CD14-positive monocyte (primary cell): ENCODE results near the gene RHBDL3. TPM values are rescaled to one million over a fixed set of nuclear protein-coding genes. Genes with fewer than 3 reads are reported as not detected.

Experiments
- DNase-seq, 3 donors: peaks; one replicate each; pipeline ENCODE4 v3.0.0-alpha.2; 2011 to 2022
- H2AFZ ChIP-seq: 2 replicates; pipeline ENCODE4 v1.6.0; 2012; ENCODE audit warnings: mild to moderate bottlenecking, low read depth, low read length, inconsistent platforms; ENCODE audit not compliant: insufficient read depth, poor library complexity, severe bottlenecking
- H3K27ac ChIP-seq, 2 donors: 1 replicate in 1 of 2; 2 replicates in 1 of 2; pipeline ENCODE4 v1.5.1; 2012 to 2013; ENCODE audit warnings: low read length in 2 of 2, control low read depth in 1 of 2, inconsistent platforms in 1 of 2, low read depth in 1 of 2, mild to moderate bottlenecking in 1 of 2
- H3K27me3 ChIP-seq, 2 donors: one replicate each; pipeline versions ENCODE4 v1.6.0 to v1.6.1; 2011 to 2013; ENCODE audit warnings: low read length in 2 of 2; ENCODE audit not compliant: control insufficient read depth in 2 of 2, insufficient read depth in 2 of 2
- H3K36me3 ChIP-seq, 2 donors: replicated peaks in 1 of 2; 1 replicate in 1 of 2; 2 replicates in 1 of 2; pipeline versions ENCODE4 v1.5.1 to v1.6.1; 2012 to 2013; ENCODE audit warnings: low read length in 2 of 2, control low read depth in 1 of 2, inconsistent platforms in 1 of 2, mild to moderate bottlenecking in 1 of 2; ENCODE audit not compliant: insufficient read depth in 2 of 2, control insufficient read depth in 1 of 2
- H3K4me1 ChIP-seq, 2 donors: 1 replicate in 1 of 2; 2 replicates in 1 of 2; pipeline versions ENCODE4 v1.5.1 to v1.6.1; 2012 to 2013; ENCODE audit warnings: low read length in 2 of 2, control low read depth in 1 of 2, inconsistent platforms in 1 of 2, mild to moderate bottlenecking in 1 of 2, moderate library complexity in 1 of 2; ENCODE audit not compliant: insufficient read depth in 2 of 2, control insufficient read depth in 1 of 2
- H3K4me2 ChIP-seq: replicated peaks from 2 replicates; pipeline ENCODE3; 2012; ENCODE audit warnings: low read length, moderate library complexity, mild to moderate bottlenecking; ENCODE audit not compliant: poor library complexity, severe bottlenecking; ENCODE audit errors: extremely low read depth
- H3K4me3 ChIP-seq, 3 experiments: fragments of 200-600 bp in 1 of 3; sonication (generic) in 1 of 3; replicated peaks in 1 of 3; 1 replicate in 2 of 3; 2 replicates in 1 of 3; pipeline ENCODE4 v1.5.1; 2011 to 2013; ENCODE audit warnings: low read length in 3 of 3, mild to moderate bottlenecking in 3 of 3, control low read depth in 2 of 3, low read depth in 2 of 3, inconsistent platforms in 1 of 3, moderate library complexity in 1 of 3
- H3K79me2 ChIP-seq: 2 replicates; pipeline ENCODE4 v1.6.0; 2012; ENCODE audit warnings: mild to moderate bottlenecking, control low read depth, inconsistent platforms, low read length, moderate library complexity; ENCODE audit not compliant: insufficient read depth
- H3K9ac ChIP-seq: 2 replicates; pipeline ENCODE4 v1.6.0; 2017; ENCODE audit warnings: low read length, mild to moderate bottlenecking; ENCODE audit not compliant: insufficient read depth, poor library complexity, severe bottlenecking
- H3K9me3 ChIP-seq, 2 donors: replicated peaks in 1 of 2; 1 replicate in 1 of 2; 2 replicates in 1 of 2; pipeline versions ENCODE4 v1.5.1 to v1.6.1; 2012 to 2013; ENCODE audit warnings: low read length in 2 of 2, control low read depth in 1 of 2; ENCODE audit not compliant: control insufficient read depth in 1 of 2, insufficient read depth in 1 of 2
- H4K20me1 ChIP-seq: 2 replicates; pipeline ENCODE4 v1.6.0; 2012; ENCODE audit warnings: mild to moderate bottlenecking, low read length, control low read depth, moderate library complexity; ENCODE audit not compliant: insufficient read depth
- H3K27ac Mint-ChIP-seq, 7 donors: one replicate each; pipeline ENCODE4 v1.8.0; 2020; ENCODE audit warnings: mild to moderate bottlenecking in 7 of 7, mixed read lengths in 7 of 7, moderate library complexity in 6 of 7, inconsistent platforms in 2 of 7
- H3K27me3 Mint-ChIP-seq, 3 donors: one replicate each; pipeline ENCODE4 v1.8.0; 2021 to 2022; ENCODE audit warnings: low read depth in 3 of 3, mild to moderate bottlenecking in 3 of 3, mixed read lengths in 3 of 3, moderate library complexity in 3 of 3, inconsistent platforms in 1 of 3
- H3K36me3 Mint-ChIP-seq, 2 donors: one replicate each; pipeline ENCODE4 v1.8.0; 2020; ENCODE audit warnings: mixed read lengths in 2 of 2, inconsistent platforms in 1 of 2, mild to moderate bottlenecking in 1 of 2
- H3K4me1 Mint-ChIP-seq: one replicate; pipeline ENCODE4 v1.8.0; 2020; ENCODE audit warnings: mild to moderate bottlenecking, mixed read lengths
- H3K4me3 Mint-ChIP-seq, 2 donors: one replicate each; pipeline ENCODE4 v1.8.0; 2020; ENCODE audit warnings: mild to moderate bottlenecking in 2 of 2, mixed read lengths in 2 of 2, moderate library complexity in 1 of 2
- H3K9me3 Mint-ChIP-seq, 7 donors: one replicate each; pipeline ENCODE4 v1.8.0; 2020 to 2022; ENCODE audit warnings: mixed read lengths in 7 of 7, mild to moderate bottlenecking in 6 of 7, moderate library complexity in 6 of 7, inconsistent platforms in 2 of 7
- CTCF ChIP-seq: fragments of 200-600 bp; IDR thresholded peaks from one replicate; pipeline ENCODE4 v1.8.0; 2022; ENCODE audit warnings: antibody characterized with exemption, mild to moderate bottlenecking
- WGBS: methylation state at CpG from one replicate; pipeline ENCODE4 v1.1.5; 2013; ENCODE audit warnings: missing lambda C conversion rate; ENCODE audit not compliant: insufficient coverage; 5-methylcytosine and 5-hydroxymethylcytosine counted together
- intact Hi-C, 2 donors: fragments of 100-400 bp; cut with micrococcal nuclease; formaldehyde crosslinking; loops; one replicate each; pipeline versions ENCODE4 v1.15.0 to v1.15.1; 2023
- polyA plus RNA-seq, 3 donors: library from polyadenylated mRNA; depleted of rRNA in 1 of 3; unstranded in 2 of 3; stranded (reverse) in 1 of 3; fragments of 300-500 nt in 2 of 3; fragments of >200 nt in 1 of 3; fragmentation: Illumina TruSeq in 2 of 3; gene quantifications; 1 replicate in 2 of 3; 2 replicates in 1 of 3; pipeline ENCODE4 v1.2.3, GENCODE V29; 2012 to 2021

The RHBDL3 gene
- polyA plus RNA-seq, 3 donors, result 0.05 TPM; not detected in 2

- Histone ChIP-seq H3K79me2 (no peaks in the 10 kb centered on the region), H3K27me3 (peaks cover 0 to 9% of the 10 kb centered on the region in 2 donors), H3K36me3 (no peaks in the 10 kb centered on the region), H2AFZ (no peak overlapping the region), H3K9ac (no peak overlapping the region), H4K20me1 (peaks cover 4% of the 10 kb centered on the region), H3K9me3 (no peaks in the 10 kb centered on the region), H3K4me1 (peaks cover 21 to 25% of the 10 kb centered on the region in 2 donors), H3K4me3 (no peak overlapping the region), H3K4me2 (no peak overlapping the region), H3K27ac (no peak overlapping the region)
- WGBS, result 96% methylated on average over 12 of the region's 21 CpGs
- intact Hi-C loops, result no loop called here
- H3K27ac Mint-ChIP-seq, result no peak overlapping the region
- peaks cover 28% of the 10 kb centered on the region for H3K4me1 Mint-ChIP-seq
- peaks cover 0 to 2% (median 0%) of the 10 kb centered on the region in 7 donors for H3K9me3 Mint-ChIP-seq
- TF ChIP-seq CTCF, result no peak
- DNase-seq, result no peak
- H3K36me3 Mint-ChIP-seq, result peaks cover 0 to 3% of the 10 kb centered on the region in 2 donors
- peaks cover 16 to 32% (median 17%) of the 10 kb centered on the region in 3 donors for H3K27me3 Mint-ChIP-seq
- H3K4me3 Mint-ChIP-seq, result no peak overlapping the region
Measured at GRCh38 chr17:32279891-32280716, 14.5 kb downstream of the RHBDL3 start.

GRCh38 chr17:32281011-32281451 lies 15.4 kb downstream of the RHBDL3 start:
- Histone ChIP-seq H3K9ac (no peak overlapping the region), H2AFZ (no peak overlapping the region), H4K20me1 (no peaks in the 10 kb centered on the region), H3K27me3 (peaks cover 0 to 11% of the 10 kb centered on the region in 2 donors), H3K4me3 (no peak overlapping the region), H3K36me3 (no peaks in the 10 kb centered on the region), H3K79me2 (no peaks in the 10 kb centered on the region), H3K27ac (no peak overlapping the region), H3K4me1 (peaks cover 18 to 25% of the 10 kb centered on the region in 2 donors), H3K9me3 (no peaks in the 10 kb centered on the region), H3K4me2 (no peak overlapping the region)
- Mint-ChIP-seq H3K4me1 (peaks cover 29% of the 10 kb centered on the region), H3K27ac (no peak overlapping the region), H3K36me3 (peaks cover 0 to 3% of the 10 kb centered on the region in 2 donors), H3K27me3 (peaks cover 14 to 38% (median 24%) of the 10 kb centered on the region in 3 donors), H3K9me3 (peaks cover 0 to 3% (median 0%) of the 10 kb centered on the region in 7 donors), H3K4me3 (no peak overlapping the region)
- no peak for DNase-seq
- WGBS, result 100% methylated on average over 7 of the region's 9 CpGs
- TF ChIP-seq CTCF, result no peak
- intact Hi-C loops, result no loop called here
